Activated naive CD4-positive, alpha-beta T cell treated with anti-CD3 and anti-CD28 coated beads for 36 hours (primary cell): ENCODE results near the gene PMS1. TPM values are rescaled to one million over a fixed set of nuclear protein-coding genes. Genes with fewer than 3 reads are reported as not detected.
"Not testable (repeated sequence)": the region's sequence is repeated elsewhere in the genome, so short reads cannot be mapped to it uniquely, and the experiment has no call there.

Experiments used
- CTCF ChIA-PET: fragments of 350-600 bp; sonication (Branson Sonifier 250); formaldehyde crosslinking; loops from one replicate; lab custom pipeline; 2021; ENCODE audit warnings: antibody characterized with exemption; lab: Charles Lee
- DNase-seq: peaks from one replicate; pipeline ENCODE4 v3.0.0-alpha.2; 2020
- H3K27ac Mint-ChIP-seq: one replicate; pipeline ENCODE4 v1.8.0; 2021; ENCODE audit warnings: mild to moderate bottlenecking, mixed read lengths
- H3K27me3 Mint-ChIP-seq: one replicate; pipeline ENCODE4 v1.8.0; 2021; ENCODE audit warnings: low read depth, mixed read lengths
- H3K36me3 Mint-ChIP-seq: one replicate; pipeline ENCODE4 v1.8.0; 2021; ENCODE audit warnings: low read depth, mixed read lengths
- H3K4me1 Mint-ChIP-seq: one replicate; pipeline ENCODE4 v1.8.0; 2021; ENCODE audit warnings: low read depth, mixed read lengths
- H3K4me3 Mint-ChIP-seq: one replicate; pipeline ENCODE4 v1.8.0; 2021; ENCODE audit warnings: mild to moderate bottlenecking, moderate library complexity, mixed read lengths
- H3K9me3 Mint-ChIP-seq: one replicate; pipeline ENCODE4 v1.8.0; 2021; ENCODE audit warnings: mixed read lengths
- intact Hi-C: fragments of 100-400 bp; cut with micrococcal nuclease; formaldehyde crosslinking; loops from one replicate; pipeline ENCODE4 v1.15.1; 2023
- total RNA-seq, 2 experiments: library from RNA; stranded (reverse); gene quantifications; one replicate each; pipeline ENCODE4 v1.2.3, GENCODE V29; 2021

The PMS1 gene
- total RNA-seq, 2 experiments from 2014 or later: 29.7 to 32.5 TPM

DNA sequence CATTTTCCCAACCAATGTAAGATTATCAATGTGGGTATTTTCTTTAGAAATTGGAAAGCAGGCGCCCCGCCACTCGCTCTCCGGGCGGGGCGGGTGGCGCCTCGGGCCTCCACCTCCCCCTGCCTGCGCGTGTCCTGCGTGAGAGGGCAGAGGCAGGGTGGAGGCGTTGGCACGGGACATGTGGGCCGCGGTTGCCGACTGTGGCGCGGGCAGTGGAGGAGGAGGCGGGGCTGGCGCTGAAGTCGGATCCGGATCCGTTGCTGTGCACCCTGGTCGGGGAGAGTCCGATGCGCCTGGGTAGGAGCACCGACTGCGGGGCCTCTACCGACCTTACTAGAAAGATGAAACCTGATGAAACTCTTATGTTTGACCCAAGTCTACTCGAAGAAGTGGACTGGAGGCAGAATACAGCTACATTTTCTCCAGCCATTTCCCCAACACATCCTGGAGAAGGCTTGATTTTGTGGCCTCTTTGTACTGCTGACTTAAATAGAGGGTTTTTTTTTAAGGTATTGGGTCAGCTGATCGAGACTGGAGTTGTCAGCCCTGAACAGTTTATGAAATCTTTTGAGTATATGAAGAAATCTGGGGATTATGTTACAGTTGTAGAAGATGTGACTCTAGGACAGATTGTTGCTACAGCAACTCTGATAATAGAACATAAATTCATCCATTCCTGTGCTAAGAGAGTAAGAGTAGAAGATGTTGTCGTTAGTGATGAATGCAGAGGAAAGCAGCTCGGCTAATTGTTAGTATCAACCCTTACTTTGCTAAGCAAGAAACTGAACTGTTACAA, 37.9 kb downstream of the PMS1 start:
- Mint-ChIP-seq H3K4me1 (peaks cover 22% of the 10 kb centered on the region), H3K4me3 (no peak overlapping the region), H3K36me3 (peaks cover 33% of the 10 kb centered on the region), H3K9me3 (no peaks in the 10 kb centered on the region), H3K27me3 (no peaks in the 10 kb centered on the region), H3K27ac (no peak overlapping the region)
- CTCF ChIA-PET: no interaction called here
- no peak for DNase-seq
- intact Hi-C loops: no loop called here

DNA sequence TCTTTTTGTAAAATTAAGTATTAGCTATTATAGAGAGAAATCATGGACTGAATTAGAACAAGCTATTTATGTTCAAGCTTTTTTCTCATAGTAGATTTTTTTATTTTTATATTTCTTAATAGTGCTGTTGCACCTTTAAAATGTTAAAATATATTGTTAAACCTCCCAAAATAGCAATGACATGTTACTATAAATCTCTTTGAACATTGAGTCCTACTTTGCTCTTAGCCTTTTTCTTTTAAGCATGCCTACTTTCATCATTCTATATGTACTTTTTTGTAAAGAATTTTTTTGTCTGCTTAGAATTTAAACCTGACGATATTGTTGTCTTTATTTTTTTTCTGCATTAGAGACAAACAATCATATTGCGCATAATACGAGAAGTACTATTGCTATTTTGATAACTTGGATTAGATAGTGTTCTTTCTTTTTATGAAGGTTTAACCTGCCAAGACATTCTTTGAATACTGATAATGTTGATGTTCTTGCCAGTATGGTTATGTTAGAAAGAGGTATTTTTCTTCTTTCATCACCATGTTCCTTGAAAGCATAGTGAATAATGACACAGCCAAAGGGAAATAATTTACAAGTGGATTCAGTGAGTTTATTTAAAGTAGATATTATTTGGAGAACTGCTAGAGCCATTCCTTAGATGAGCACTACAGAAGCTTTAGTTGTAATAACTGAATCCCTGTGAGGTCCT, 40.6 kb downstream of the PMS1 start:
- Mint-ChIP-seq H3K4me1 (peaks cover 3% of the 10 kb centered on the region), H3K9me3 (no peaks in the 10 kb centered on the region), H3K4me3 (no peak overlapping the region), H3K27ac (no peak overlapping the region), H3K27me3 (no peaks in the 10 kb centered on the region), H3K36me3 (peaks cover 22% of the 10 kb centered on the region)
- intact Hi-C loops: no loop called here
- CTCF ChIA-PET: interaction anchor here (0.5 kb wide), 1 partner anchor 167 kb away, joined by 5 read pairs; no protein-coding TSS in a partner anchor
- DNase-seq: no peak

DNA sequence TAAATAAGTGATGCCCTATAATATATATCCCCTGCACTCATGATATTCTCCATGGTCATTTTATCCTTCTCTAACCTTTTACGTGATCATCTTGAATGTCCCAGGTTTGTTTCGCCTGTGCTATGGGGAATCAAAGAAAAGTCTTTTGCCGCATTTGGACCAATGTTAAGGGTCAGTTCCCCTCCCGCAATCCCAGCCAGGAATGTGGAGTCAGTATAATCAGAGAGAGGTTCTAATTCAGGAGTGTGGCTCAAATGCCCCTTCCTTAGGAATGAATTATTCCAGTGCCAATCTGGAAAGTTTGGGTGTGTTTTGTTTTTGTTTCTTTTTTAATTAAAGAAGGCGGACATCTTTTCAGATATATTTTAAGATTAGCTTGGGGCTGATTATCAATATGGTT, 41.8 kb downstream of the PMS1 start:
- DNase-seq: no peak
- Mint-ChIP-seq H3K4me3 (no peak overlapping the region), H3K36me3 (peaks cover 23% of the 10 kb centered on the region), H3K27me3 (no peaks in the 10 kb centered on the region), H3K9me3 (no peaks in the 10 kb centered on the region), H3K4me1 (peaks cover 4% of the 10 kb centered on the region), H3K27ac (no peak overlapping the region)
- intact Hi-C loops: no loop called here
- CTCF ChIA-PET: no interaction called here

DNA sequence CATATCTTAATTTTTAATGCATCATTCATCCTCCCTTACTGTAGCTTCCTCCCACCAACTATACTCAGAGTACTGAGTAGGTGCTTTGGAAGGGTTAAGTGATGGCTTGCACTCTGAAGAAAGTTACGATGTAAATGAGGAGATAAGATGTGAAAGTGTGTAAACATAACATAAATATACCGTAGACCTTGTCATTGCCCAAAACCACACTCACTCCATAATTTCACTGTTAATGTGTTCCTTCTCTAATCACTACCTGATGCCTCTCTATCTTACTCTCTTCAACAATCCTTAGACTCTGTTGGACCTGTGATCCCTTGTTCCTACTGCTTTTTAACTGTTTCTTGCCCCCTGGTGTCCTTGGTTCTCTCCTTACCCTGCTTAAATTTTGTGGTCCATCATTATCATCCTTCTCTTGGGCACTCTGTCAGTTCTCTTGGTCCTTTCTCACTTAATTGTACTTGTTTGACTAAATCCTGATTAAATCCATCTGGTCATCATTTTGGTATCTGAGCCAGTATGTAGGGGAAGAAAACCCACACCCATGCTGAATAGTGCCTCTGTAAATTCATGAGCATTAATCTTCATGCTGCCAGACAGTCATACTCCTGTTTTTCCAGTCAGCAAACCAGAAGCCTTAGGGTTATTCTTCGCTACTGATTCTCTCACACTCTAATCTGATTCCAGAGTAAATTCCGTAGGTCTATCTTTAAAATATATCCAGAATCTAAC, 45.0 kb downstream of the PMS1 start:
- Mint-ChIP-seq H3K36me3 (peaks cover 21% of the 10 kb centered on the region), H3K27me3 (no peaks in the 10 kb centered on the region), H3K4me1 (peaks cover 4% of the 10 kb centered on the region), H3K4me3 (no peak overlapping the region), H3K27ac (no peak overlapping the region), H3K9me3 (no peaks in the 10 kb centered on the region)
- CTCF ChIA-PET: no interaction called here
- intact Hi-C loops: no loop called here
- DNase-seq: no peak

DNA sequence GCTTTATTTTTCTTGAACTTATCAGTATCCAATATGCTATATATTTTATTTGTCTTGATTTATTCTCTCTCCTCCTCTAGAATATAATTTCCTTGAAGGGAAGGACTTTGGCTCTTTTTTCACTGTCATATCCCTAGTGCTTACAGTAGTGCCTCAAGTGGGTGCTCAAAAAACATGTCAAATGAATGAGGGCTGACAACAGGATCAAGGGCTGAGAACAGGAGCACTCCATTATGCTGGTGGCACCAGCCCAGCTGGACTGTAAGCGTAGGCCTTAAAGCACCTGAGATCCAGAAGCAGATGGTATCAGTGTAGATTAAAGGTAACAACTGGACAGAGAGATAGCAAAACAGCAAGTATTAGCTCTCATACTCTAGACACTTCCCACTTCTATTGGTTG, 46.3 kb downstream of the PMS1 start:
- CTCF ChIA-PET: no interaction called here
- intact Hi-C loops: no loop called here
- no peaks in the 10 kb centered on the region for H3K27me3 Mint-ChIP-seq
- no peak overlapping the region for H3K27ac Mint-ChIP-seq
- H3K9me3 Mint-ChIP-seq: no peaks in the 10 kb centered on the region
- H3K4me3 Mint-ChIP-seq: no peak overlapping the region
- H3K4me1 Mint-ChIP-seq: peaks cover 4% of the 10 kb centered on the region
- peaks cover 23% of the 10 kb centered on the region for H3K36me3 Mint-ChIP-seq
- DNase-seq: no peak

DNA sequence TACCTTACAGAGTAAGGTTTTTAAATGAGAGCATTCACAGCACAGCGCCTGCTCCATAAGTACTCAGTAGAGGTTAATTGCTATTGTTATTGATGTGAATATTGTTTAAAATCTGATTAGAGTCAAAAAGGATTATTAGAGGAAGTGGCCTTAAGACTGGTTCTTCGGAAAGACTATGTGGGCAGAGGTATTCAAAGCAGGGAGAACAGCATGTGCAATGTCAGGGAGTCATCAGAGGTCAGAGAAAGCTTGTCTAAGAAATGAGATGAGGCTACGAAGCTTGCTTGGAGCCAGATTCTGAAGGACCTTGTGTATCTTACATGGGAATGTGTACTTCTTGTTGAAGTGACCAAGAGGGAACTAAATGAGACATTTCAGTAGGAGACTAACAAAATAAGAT, 49.8 kb downstream of the PMS1 start:
- H3K4me3 Mint-ChIP-seq: no peak overlapping the region
- no peaks in the 10 kb centered on the region for H3K27me3 Mint-ChIP-seq
- peaks cover 10% of the 10 kb centered on the region for H3K4me1 Mint-ChIP-seq
- no peak overlapping the region for H3K27ac Mint-ChIP-seq
- CTCF ChIA-PET: interaction anchor here (0.6 kb wide), 1 partner anchor 83 kb away, joined by 3 read pairs; no protein-coding TSS in a partner anchor
- no peaks in the 10 kb centered on the region for H3K9me3 Mint-ChIP-seq
- H3K36me3 Mint-ChIP-seq: peaks cover 30% of the 10 kb centered on the region
- intact Hi-C loops: no loop called here
- no peak for DNase-seq

DNA sequence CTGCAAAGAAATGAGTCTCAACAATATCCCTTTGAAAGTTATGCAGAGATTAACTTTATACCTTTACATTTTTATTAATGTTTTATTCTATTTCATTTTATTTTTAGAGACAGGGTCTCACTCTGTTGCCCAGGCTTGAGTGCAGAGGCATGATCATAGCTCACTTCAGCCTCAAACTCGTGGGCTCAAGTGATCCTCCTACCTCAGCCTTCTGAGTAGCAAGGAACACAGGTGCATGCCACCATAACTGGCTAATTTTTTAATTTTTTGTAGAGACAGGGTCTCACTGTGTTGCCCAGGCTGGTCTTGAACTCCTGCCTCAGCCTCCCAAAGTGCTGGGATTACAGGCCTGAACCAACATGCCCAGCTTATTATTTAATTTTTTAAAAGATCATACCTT, 50.4 kb downstream of the PMS1 start:
- peaks cover 10% of the 10 kb centered on the region for H3K4me1 Mint-ChIP-seq
- intact Hi-C loops, H3K27ac Mint-ChIP-seq: not testable (repeated sequence)

DNA sequence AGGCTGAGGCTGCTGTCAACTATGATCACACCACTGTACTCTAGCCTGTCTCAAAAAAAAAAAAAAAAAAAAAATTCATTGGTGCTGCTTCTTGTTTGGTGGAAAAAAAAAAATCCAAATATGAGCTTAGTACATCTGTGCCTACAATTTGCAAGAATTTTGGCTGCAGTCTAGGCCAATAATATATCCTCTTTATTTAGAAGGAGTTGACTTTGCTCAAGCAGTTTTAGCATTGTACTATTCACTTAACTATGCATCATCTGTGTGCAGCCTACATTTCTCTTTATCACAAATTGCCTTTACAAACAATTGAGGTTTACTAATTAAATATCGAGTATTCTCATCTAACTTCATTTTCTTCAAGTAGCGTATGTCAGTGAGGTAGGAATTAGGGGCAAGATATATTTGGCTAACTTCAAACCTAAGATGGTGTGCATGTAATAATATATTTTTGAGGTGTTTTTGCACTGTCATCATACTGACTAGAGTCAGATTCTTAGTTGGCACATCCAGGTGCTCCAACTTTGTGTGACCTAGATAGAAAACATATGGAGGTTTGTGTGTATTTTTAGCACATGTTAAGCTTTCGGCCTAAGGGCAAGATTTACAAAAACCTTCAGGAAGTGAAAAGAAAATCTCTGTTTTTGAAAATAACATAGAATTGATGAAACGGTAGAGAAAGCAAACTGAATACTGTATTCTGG, 51.8 kb downstream of the PMS1 start:
- no peak overlapping the region for H3K27ac Mint-ChIP-seq
- H3K4me3 Mint-ChIP-seq: no peak overlapping the region
- H3K27me3 Mint-ChIP-seq: no peaks in the 10 kb centered on the region
- no peaks in the 10 kb centered on the region for H3K9me3 Mint-ChIP-seq
- intact Hi-C loops: no loop called here
- CTCF ChIA-PET: interaction anchor here (1.1 kb wide), 1 partner anchor 52 kb away, joined by 5 read pairs; no protein-coding TSS in a partner anchor
- no peak for DNase-seq
- H3K4me1 Mint-ChIP-seq: peaks cover 7% of the 10 kb centered on the region
- peaks cover 24% of the 10 kb centered on the region for H3K36me3 Mint-ChIP-seq

More for the DNA sequence above, 50.4 kb downstream of the PMS1 start:
- not testable (repeated sequence) for H3K4me3 Mint-ChIP-seq, DNase-seq, H3K9me3 Mint-ChIP-seq, H3K27me3 Mint-ChIP-seq
- H3K36me3 Mint-ChIP-seq: peaks cover 30% of the 10 kb centered on the region
- CTCF ChIA-PET: interaction anchor here (0.6 kb wide), 1 partner anchor 83 kb away, joined by 3 read pairs; no protein-coding TSS in a partner anchor

DNA sequence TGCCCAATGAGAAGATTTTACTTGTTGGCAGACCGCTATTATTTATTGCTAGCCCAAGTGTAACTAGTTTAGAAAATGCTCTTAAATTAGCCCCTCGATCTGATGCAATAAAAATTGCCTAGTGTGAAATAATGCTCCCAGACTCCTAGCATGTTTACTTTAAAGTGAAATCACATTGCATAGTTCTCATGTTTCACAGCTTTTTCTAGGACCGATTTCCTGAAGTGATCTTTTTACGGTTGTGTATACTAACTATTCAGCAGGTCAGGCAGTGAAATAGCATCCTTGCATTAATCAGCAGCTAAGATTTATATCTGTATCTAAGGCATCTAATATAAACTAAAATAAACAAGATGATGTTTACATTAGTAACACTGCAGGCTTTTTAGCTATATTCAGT, 52.4 kb downstream of the PMS1 start:
- no peak for DNase-seq
- H3K36me3 Mint-ChIP-seq: peaks cover 24% of the 10 kb centered on the region
- H3K27me3 Mint-ChIP-seq: no peaks in the 10 kb centered on the region
- H3K4me1 Mint-ChIP-seq: peaks cover 7% of the 10 kb centered on the region
- H3K27ac Mint-ChIP-seq: no peak overlapping the region
- H3K9me3 Mint-ChIP-seq: no peaks in the 10 kb centered on the region
- CTCF ChIA-PET: interaction anchor here (1.1 to 1.2 kb wide), 2 partner anchors 11 to 53 kb away, joined by 5 read pairs; no protein-coding TSS in a partner anchor
- intact Hi-C loops: no loop called here
- H3K4me3 Mint-ChIP-seq: no peak overlapping the region

DNA sequence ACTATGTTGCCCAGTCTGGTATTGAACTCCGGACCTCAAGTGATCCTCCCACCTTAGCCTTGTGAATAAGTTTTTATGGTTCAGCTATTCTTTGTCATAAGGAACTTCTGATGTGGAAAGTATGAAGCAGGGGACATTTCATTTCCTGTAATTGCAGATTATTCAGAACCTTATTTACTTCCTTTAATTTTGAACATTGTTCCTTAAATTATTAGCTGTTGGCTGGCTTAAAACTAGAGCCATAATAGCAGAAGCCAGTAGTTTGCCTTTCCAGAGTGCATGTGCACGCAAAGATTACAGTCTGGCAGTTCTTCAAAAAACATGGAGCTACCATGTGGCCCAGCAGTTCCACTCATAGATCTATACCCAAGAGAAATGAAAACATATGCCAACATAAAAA, 53.1 kb downstream of the PMS1 start:
- peaks cover 25% of the 10 kb centered on the region for H3K36me3 Mint-ChIP-seq

DNA sequence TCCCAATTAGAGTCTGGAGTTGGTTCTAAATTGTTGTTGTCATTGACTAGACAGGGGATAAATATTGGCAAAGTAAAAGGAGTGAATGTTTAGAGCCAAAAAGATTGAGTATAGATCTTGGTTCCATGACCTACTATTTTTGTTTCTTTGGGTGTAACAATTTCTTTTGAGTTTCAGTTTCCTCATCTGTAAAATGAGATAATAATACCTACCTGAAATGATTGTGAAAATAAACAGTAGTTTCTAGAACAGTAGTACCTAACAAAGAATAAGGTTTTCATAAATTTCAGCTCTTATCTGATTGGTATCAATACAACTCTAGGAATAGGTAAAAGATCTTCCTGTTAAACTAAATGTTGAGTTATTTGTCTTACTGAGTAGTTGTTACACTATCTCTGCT, 56.8 kb downstream of the PMS1 start:
- Mint-ChIP-seq H3K36me3 (peaks cover 31% of the 10 kb centered on the region), H3K4me3 (no peak overlapping the region), H3K4me1 (peaks cover 7% of the 10 kb centered on the region), H3K9me3 (no peaks in the 10 kb centered on the region), H3K27me3 (no peaks in the 10 kb centered on the region), H3K27ac (no peak overlapping the region)
- CTCF ChIA-PET: no interaction called here
- intact Hi-C loops: no loop called here
- no peak for DNase-seq

More for the DNA sequence above, 53.1 kb downstream of the PMS1 start:
- intact Hi-C loops: no loop called here
- CTCF ChIA-PET: interaction anchor here (1.2 kb wide), 1 partner anchor 11 kb away, joined by 5 read pairs; no protein-coding TSS in a partner anchor
- no peak for DNase-seq
- Mint-ChIP-seq H3K27me3 (no peaks in the 10 kb centered on the region), H3K4me1 (peaks cover 7% of the 10 kb centered on the region), H3K27ac (no peak overlapping the region), H3K4me3 (no peak overlapping the region), H3K9me3 (no peaks in the 10 kb centered on the region)
